Psoas muscle (tissue), 8 donors: ENCODE results near the gene SLAIN1. TPM values are rescaled to one million over a fixed set of nuclear protein-coding genes. Genes with fewer than 3 reads are reported as not detected.

Experiments used
- ATAC-seq, 4 donors: fragments of 200-7000 bp; cut with Tn5 transposase; one replicate each; pipeline ENCODE4 v1.9.1; 2020; ENCODE audit warnings: moderate library complexity in 3 of 4, mild to moderate bottlenecking in 2 of 4
- DNase-seq, 2 donors: peaks; one replicate each; pipeline ENCODE4 v3.0.0-alpha.2; 2020
- H3K27ac ChIP-seq: fragments of 200-600 bp; one replicate; pipeline ENCODE4 v1.8.0; 2022
- H3K27me3 ChIP-seq, 3 donors: fragments of 200-600 bp in 1 of 3; one replicate each; pipeline versions ENCODE4 v1.6.1 to v1.8.0; 2013 to 2022; ENCODE audit warnings: low read length in 2 of 3, mild to moderate bottlenecking in 2 of 3, moderate library complexity in 1 of 3; ENCODE audit not compliant: insufficient read depth in 3 of 3
- H3K36me3 ChIP-seq, 2 donors: fragments of 200-600 bp in 1 of 2; one replicate each; pipeline versions ENCODE4 v1.6.1 to v1.8.0; 2013 to 2022; ENCODE audit warnings: low read depth in 1 of 2, mild to moderate bottlenecking in 1 of 2, moderate library complexity in 1 of 2; ENCODE audit not compliant: insufficient read depth in 1 of 2
- H3K4me1 ChIP-seq: fragments of 200-600 bp; one replicate; pipeline ENCODE4 v1.8.0; 2022
- H3K4me3 ChIP-seq: fragments of 200-600 bp; one replicate; pipeline ENCODE4 v1.8.0; 2022; ENCODE audit warnings: mild to moderate bottlenecking
- H3K9me3 ChIP-seq: fragments of 200-600 bp; one replicate; pipeline ENCODE4 v1.8.0; 2022
- WGBS, 3 donors: extraction: QIAGEN DNeasy Blood & Tissue Kit; methylation state at CpG; one replicate each; pipeline versions ENCODE4 v1.1.6 to v1.1.7; 2013; 5-methylcytosine and 5-hydroxymethylcytosine counted together
- intact Hi-C, 2 donors: fragments of 100-400 bp; cut with DNase I; formaldehyde crosslinking; loops; one replicate each; pipeline versions ENCODE4 v1.11.0 to v1.14.2; 2022
- polyA plus RNA-seq, 3 donors: library from polyadenylated mRNA; stranded (reverse); fragments of 200-250 nt; gene quantifications; one replicate each; pipeline ENCODE4 v1.2.3, GENCODE V29; 2013
- total RNA-seq, 4 donors: library from RNA; stranded (reverse); fragmentation: NEBNext Ultra II Directional in 2 of 4; extraction: Animal tissue kit (Norgen Biotek cat#: 25700) in 2 of 4; gene quantifications; one replicate each; pipeline versions ENCODE4 v1.2.1 to v1.2.4, GENCODE V29; 2021 to 2023
- TF ChIP-seq, protein P1 (sequence below): fragments of 200-600 bp; IDR thresholded peaks from one replicate; pipeline ENCODE4 v1.8.0; 2022; ENCODE audit warnings: antibody characterized with exemption
- donor health status: healthy with polysubstance abuse.
- donor health status: DM: no; HTN: no; CAD: no; lungs with moderate emphysema.
- donor health status: Bipolar disorder and iron deficiency.
- donor health status: healthy.
- donor health status: DM: yes; HTN: yes; CAD: no.
- donor health status: DM: no; HTN: no; CAD: no.
- donor health status: DM: no; HTN: no; CAD: no.
- donor health status: DM: yes; HTN: yes; CAD: no.

The SLAIN1 gene
- total and polyA plus RNA-seq, 7 donors, result 0.69 to 6.6 (median 3.1) TPM

DNA sequence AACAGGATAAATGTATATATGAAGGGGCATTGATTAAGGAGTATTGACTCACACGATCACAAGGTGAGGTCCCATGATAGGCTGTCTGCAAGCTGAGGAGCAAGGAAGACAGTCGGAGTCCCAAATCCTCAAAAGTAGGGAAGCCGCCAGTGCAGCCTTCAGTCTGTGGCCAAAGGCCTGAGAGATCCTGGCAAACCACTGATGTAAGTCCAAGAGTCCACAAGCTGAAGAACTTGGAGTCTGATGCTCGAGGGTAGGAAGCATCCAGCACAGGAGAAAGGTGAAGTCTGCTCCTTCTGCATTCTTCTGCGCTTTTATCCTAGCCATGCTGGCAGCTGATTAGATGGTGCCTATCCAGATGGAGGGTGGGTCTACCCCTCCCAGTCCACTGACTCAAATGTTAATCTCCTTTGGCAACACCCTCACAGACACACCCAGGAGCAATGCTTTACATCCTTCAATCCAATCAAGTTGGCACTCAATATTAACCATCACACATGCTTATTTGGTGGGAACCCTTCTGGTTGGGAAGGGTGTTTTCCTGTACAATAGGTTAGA lies 55.1 kb downstream of the SLAIN1 start:
- 66 to 81% (median 66%) methylated on average over 5 of the region's 5 CpGs for WGBS, 3 donors
- ATAC-seq, result no peak
- intact Hi-C loops, result loop anchor here (5.0 to 10.0 kb wide), 2 partner anchors 155 to 258 kb away; no protein-coding TSS in a partner anchor

DNA sequence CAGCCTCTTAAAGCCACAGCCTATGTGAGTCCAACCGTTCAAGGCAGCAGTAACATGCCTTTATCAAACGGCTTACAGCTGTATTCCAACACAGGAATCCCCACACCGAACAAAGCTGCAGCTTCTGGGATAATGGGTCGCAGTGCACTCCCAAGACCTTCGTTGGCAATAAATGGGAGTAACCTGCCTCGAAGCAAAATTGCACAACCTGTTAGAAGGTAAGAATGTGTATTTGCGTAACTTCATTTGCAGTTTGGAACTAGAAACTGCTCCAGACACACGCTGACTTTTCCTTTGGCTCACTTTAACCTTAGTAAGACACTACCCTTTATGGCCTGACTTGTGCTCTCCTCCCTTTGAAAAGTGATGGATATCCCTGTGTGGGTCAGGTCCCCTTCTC lies 63.4 kb downstream of the SLAIN1 start:
- no peak for DNase-seq
- TF ChIP-seq, protein P1, sequence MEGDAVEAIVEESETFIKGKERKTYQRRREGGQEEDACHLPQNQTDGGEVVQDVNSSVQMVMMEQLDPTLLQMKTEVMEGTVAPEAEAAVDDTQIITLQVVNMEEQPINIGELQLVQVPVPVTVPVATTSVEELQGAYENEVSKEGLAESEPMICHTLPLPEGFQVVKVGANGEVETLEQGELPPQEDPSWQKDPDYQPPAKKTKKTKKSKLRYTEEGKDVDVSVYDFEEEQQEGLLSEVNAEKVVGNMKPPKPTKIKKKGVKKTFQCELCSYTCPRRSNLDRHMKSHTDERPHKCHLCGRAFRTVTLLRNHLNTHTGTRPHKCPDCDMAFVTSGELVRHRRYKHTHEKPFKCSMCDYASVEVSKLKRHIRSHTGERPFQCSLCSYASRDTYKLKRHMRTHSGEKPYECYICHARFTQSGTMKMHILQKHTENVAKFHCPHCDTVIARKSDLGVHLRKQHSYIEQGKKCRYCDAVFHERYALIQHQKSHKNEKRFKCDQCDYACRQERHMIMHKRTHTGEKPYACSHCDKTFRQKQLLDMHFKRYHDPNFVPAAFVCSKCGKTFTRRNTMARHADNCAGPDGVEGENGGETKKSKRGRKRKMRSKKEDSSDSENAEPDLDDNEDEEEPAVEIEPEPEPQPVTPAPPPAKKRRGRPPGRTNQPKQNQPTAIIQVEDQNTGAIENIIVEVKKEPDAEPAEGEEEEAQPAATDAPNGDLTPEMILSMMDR, result no peak
- Histone ChIP-seq H3K4me3 (no peak overlapping the region), H3K27ac (no peak overlapping the region), H3K36me3 (peaks cover 0 to 24% of the 10 kb centered on the region in 2 donors), H3K27me3 (no peaks in the 10 kb centered on the region), H3K4me1 (no peaks in the 10 kb centered on the region), H3K9me3 (no peaks in the 10 kb centered on the region)
- no peak for ATAC-seq
- WGBS, 3 donors, result 87 to 91% (median 89%) methylated on average over 8 of the region's 8 CpGs
- intact Hi-C loops, result no loop called here

More for the DNA sequence above, 55.1 kb downstream of the SLAIN1 start:
- TF ChIP-seq, protein P1, result no peak
- Histone ChIP-seq H3K27ac (no peak overlapping the region), H3K27me3 (no peaks in the 10 kb centered on the region), H3K4me3 (no peak overlapping the region), H3K4me1 (no peaks in the 10 kb centered on the region), H3K9me3 (no peaks in the 10 kb centered on the region), H3K36me3 (no peaks in the 10 kb centered on the region)
- DNase-seq, result no peak

DNA sequence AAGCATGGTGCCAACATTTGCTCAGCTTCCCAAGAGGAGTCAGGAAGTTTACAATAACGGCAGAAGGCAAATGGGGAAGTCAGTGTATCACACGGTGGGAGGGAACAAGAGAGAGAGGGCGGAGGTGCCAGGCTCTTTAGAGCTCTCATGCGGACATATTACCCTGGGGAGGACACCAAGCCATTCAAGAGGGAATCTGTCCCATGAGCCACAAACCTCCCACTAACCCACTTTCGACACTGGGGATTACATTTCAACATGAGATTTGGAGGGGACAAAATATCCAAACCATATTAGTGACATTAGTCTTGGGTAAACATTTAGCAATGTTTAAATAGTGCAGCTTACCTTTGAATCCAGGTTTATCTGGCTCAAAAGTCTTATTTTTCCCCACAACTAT lies 69.9 kb downstream of the SLAIN1 start:
- DNase-seq, result no peak
- Histone ChIP-seq H3K27me3 (no peaks in the 10 kb centered on the region), H3K9me3 (no peaks in the 10 kb centered on the region), H3K4me1 (no peaks in the 10 kb centered on the region), H3K36me3 (peaks cover 0 to 12% of the 10 kb centered on the region in 2 donors), H3K4me3 (no peak overlapping the region), H3K27ac (no peak overlapping the region)
- ATAC-seq, result no peak
- WGBS, 3 donors, result 49 to 58% (median 52%) methylated on average over 5 of the region's 5 CpGs
- TF ChIP-seq, protein P1, result no peak
- intact Hi-C loops, result no loop called here

DNA sequence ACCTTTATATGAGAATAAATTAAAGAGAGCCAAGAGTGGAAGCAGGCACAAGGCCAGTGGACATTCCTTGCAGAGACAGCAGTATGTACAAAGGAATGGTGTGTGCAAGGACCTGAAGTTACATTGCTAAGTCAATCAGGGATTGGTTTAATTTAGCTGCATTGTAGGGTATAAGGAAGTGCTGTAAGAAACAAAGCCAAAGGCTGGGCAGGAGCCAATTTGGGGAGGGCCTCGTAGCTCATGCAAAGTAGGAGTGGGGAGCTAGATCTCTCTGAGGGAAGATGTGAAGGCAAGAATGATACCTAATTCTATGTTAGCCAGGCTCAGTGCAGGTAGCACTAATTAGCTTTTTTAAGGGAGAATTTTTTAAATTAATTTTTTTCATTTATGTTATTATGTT lies 76.7 kb downstream of the SLAIN1 start:
- TF ChIP-seq, protein P1, result no peak
- no peak for DNase-seq
- H3K4me1 ChIP-seq, result no peaks in the 10 kb centered on the region
- H3K9me3 ChIP-seq, result no peaks in the 10 kb centered on the region
- H3K27ac ChIP-seq, result no peak overlapping the region
- H3K4me3 ChIP-seq, result no peak overlapping the region
- intact Hi-C loops, result no loop called here
- no peaks in the 10 kb centered on the region for H3K36me3 ChIP-seq
- 17 to 41% (median 29%) methylated on average over 1 of the region's 1 CpG for WGBS, 3 donors
- no peaks in the 10 kb centered on the region for H3K27me3 ChIP-seq
- ATAC-seq, result no peak

DNA sequence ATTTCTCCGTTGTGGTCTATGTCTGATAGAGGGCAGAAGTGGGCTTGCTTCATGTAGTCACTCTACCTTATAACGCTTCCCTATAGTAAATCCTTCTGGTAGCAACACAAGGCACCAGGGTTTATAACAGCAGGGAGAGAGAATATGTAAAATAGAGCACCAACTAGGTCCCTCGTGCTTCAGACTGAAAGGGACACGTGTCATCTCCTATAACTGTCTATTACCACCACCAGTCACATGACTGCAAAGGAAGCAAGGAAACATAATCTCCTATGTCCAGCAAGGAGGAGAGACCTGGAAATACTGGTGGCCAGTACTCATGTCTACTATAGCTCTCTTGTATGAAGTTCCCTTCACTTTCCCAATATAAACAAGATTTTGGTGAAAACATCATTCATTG lies 79.2 kb downstream of the SLAIN1 start:
- no peak for ATAC-seq

More for the DNA sequence above, 79.2 kb downstream of the SLAIN1 start:
- WGBS, 3 donors, result 31 to 39% (median 34%) methylated on average over 4 of the region's 4 CpGs
- Histone ChIP-seq H3K4me1 (no peaks in the 10 kb centered on the region), H3K27ac (no peak overlapping the region), H3K27me3 (no peaks in the 10 kb centered on the region), H3K36me3 (no peaks in the 10 kb centered on the region), H3K9me3 (no peaks in the 10 kb centered on the region), H3K4me3 (no peak overlapping the region)
- intact Hi-C loops, result loop anchor here in 1 of 2 donors (5.0 kb wide), 1 partner anchor 346 kb away; no protein-coding TSS in a partner anchor
- DNase-seq, result no peak
- TF ChIP-seq, protein P1, result no peak
